ENCODE measurements around the gene C6orf89. TPM values are rescaled to one million over a fixed set of nuclear protein-coding genes. Genes with fewer than 3 reads are reported as not detected.
A peak's percentile ranks its signal among the peaks of the same experiment; 100 is the strongest.

The C6orf89 gene
- total RNA-seq, 2 experiments from 2014 or later: 51.8 to 53.8 TPM

GRCh38 chr6:36844232-36845170 lies 41.3 kb upstream of the C6orf89 start:
- no peaks in the 10 kb centered on the region for H3K36me3 Mint-ChIP-seq (ENCODE audit: low read depth)

GRCh38 chr6:36845233-36845632 lies 40.5 kb upstream of the C6orf89 start:
- Mint-ChIP-seq H3K9me3 (no peaks in the 10 kb centered on the region), H3K36me3 (ENCODE audit: low read depth) (no peaks in the 10 kb centered on the region), H3K27me3 (peaks cover 13% of the 10 kb centered on the region), H3K4me1 (peaks cover 8% of the 10 kb centered on the region), H3K4me3 (no peak overlapping the region), H3K27ac (no peak overlapping the region)
- CTCF ChIA-PET: interaction anchor here (1.7 to 2.4 kb wide), 2 partner anchors 40 to 230 kb away, joined by 6 read pairs; partner anchors contain the start of gene C6orf89
- DNase-seq: no peak
- POLR2A ChIA-PET: no interaction called here

More at GRCh38 chr6:36844232-36845170, 41.3 kb upstream of the C6orf89 start:
- Mint-ChIP-seq H3K27ac (no peak overlapping the region), H3K4me1 (peaks cover 10% of the 10 kb centered on the region), H3K27me3 (peaks cover 17% of the 10 kb centered on the region), H3K4me3 (no peak overlapping the region), H3K9me3 (no peaks in the 10 kb centered on the region)
- POLR2A ChIA-PET: no interaction called here
- CTCF ChIA-PET: interaction anchor here (0.5 to 1.7 kb wide), 2 partner anchors 103 to 229 kb away, joined by 3 to 6 read pairs; no protein-coding TSS in a partner anchor
- DNase-seq: no peak

- no peak for DNase-seq
- Mint-ChIP-seq H3K4me3 (no peak overlapping the region), H3K36me3 (ENCODE audit: low read depth) (peaks cover 8% of the 10 kb centered on the region), H3K27me3 (peaks cover 3% of the 10 kb centered on the region), H3K9me3 (no peaks in the 10 kb centered on the region), H3K4me1 (no peaks in the 10 kb centered on the region), H3K27ac (no peak overlapping the region)
- ChIA-PET CTCF (interaction anchor here (0.8 to 6.8 kb wide), 5 partner anchors 27 to 171 kb away, joined by 4 to 89 read pairs (median 5); partner anchors contain the start of gene C6orf89), POLR2A (no interaction called here)
These were observed 38.6 kb upstream of the C6orf89 start for GRCh38 chr6:36847152-36847551.

GRCh38 chr6:36847991-36848390 lies 37.8 kb upstream of the C6orf89 start:
- ChIA-PET CTCF (interaction anchor here (0.8 to 6.8 kb wide), 4 partner anchors 26 to 170 kb away, joined by 4 to 89 read pairs (median 5); no protein-coding TSS in a partner anchor), POLR2A (interaction anchor here (0.9 kb wide), 1 partner anchor 18 kb away, joined by 5 read pairs; no protein-coding TSS in a partner anchor)
- Mint-ChIP-seq H3K36me3 (ENCODE audit: low read depth) (peaks cover 12% of the 10 kb centered on the region), H3K4me1 (peaks cover under 1% of the 10 kb centered on the region), H3K27me3 (peaks cover 3% of the 10 kb centered on the region), H3K27ac (no peak overlapping the region), H3K9me3 (no peaks in the 10 kb centered on the region), H3K4me3 (no peak overlapping the region)
- no peak for DNase-seq

- H3K4me3 Mint-ChIP-seq: no peak overlapping the region
- POLR2A ChIA-PET: interaction anchor here (0.9 to 5.4 kb wide), 3 partner anchors 11 to 26 kb away, joined by 3 to 24 read pairs (median 5); partner anchors contain the start of gene PPIL1
- no peak overlapping the region for H3K27ac Mint-ChIP-seq
- DNase-seq: no peak
- H3K27me3 Mint-ChIP-seq: peaks cover 3% of the 10 kb centered on the region
- peaks cover 3% of the 10 kb centered on the region for H3K4me1 Mint-ChIP-seq
- peaks cover 17% of the 10 kb centered on the region for H3K36me3 Mint-ChIP-seq (ENCODE audit: low read depth)
- no peaks in the 10 kb centered on the region for H3K9me3 Mint-ChIP-seq
- CTCF ChIA-PET: interaction anchor here (1.0 to 6.8 kb wide), 3 partner anchors 65 to 82 kb away, joined by 4 to 89 read pairs (median 48); no protein-coding TSS in a partner anchor
These were observed 36.9 kb upstream of the C6orf89 start for GRCh38 chr6:36848658-36849441.

GRCh38 chr6:36850021-36850420 lies 35.7 kb upstream of the C6orf89 start:
- ChIA-PET POLR2A (interaction anchor here (5.4 kb wide), 1 partner anchor 25 kb away, joined by 24 read pairs; the partner anchor contains the start of gene PPIL1), CTCF (interaction anchor here (1.0 to 6.8 kb wide), 11 partner anchors 13 to 121 kb away, joined by 3 to 89 read pairs (median 7); no protein-coding TSS in a partner anchor)
- Mint-ChIP-seq H3K36me3 (ENCODE audit: low read depth) (peaks cover 28% of the 10 kb centered on the region), H3K27ac (no peak overlapping the region), H3K4me3 (no peak overlapping the region), H3K4me1 (peaks cover 5% of the 10 kb centered on the region), H3K27me3 (no peaks in the 10 kb centered on the region), H3K9me3 (no peaks in the 10 kb centered on the region)
- no peak for DNase-seq

- peaks cover 34% of the 10 kb centered on the region for H3K36me3 Mint-ChIP-seq (ENCODE audit: low read depth)
- CTCF ChIA-PET: interaction anchor here (0.6 to 6.8 kb wide), 22 partner anchors 8 to 867 kb away, joined by 3 to 89 read pairs (median 4); no protein-coding TSS in a partner anchor
- H3K27me3 Mint-ChIP-seq: no peaks in the 10 kb centered on the region
- H3K4me3 Mint-ChIP-seq: no peak overlapping the region
- no peak overlapping the region for H3K27ac Mint-ChIP-seq
- POLR2A ChIA-PET: interaction anchor here (1.0 to 5.4 kb wide), 5 partner anchors 9 to 82 kb away, joined by 3 to 24 read pairs (median 6); partner anchors contain the start of genes C6orf89 and PPIL1
- peaks cover 5% of the 10 kb centered on the region for H3K4me1 Mint-ChIP-seq
- no peaks in the 10 kb centered on the region for H3K9me3 Mint-ChIP-seq
- DNase-seq: peak; percentile 46
These were observed 34.6 kb upstream of the C6orf89 start for GRCh38 chr6:36851149-36851614.

- POLR2A ChIA-PET: interaction anchor here (0.7 to 5.4 kb wide), 8 partner anchors 9 to 82 kb away, joined by 3 to 24 read pairs (median 4); partner anchors contain the start of genes C6orf89 and PPIL1
These were observed 34.1 kb upstream of the C6orf89 start for GRCh38 chr6:36851626-36852025.

GRCh38 chr6:36852481-36853147 lies 33.1 kb upstream of the C6orf89 start:
- Mint-ChIP-seq H3K4me3 (no peak overlapping the region), H3K9me3 (no peaks in the 10 kb centered on the region), H3K27ac (no peak overlapping the region), H3K4me1 (peaks cover 5% of the 10 kb centered on the region), H3K36me3 (ENCODE audit: low read depth) (peaks cover 43% of the 10 kb centered on the region), H3K27me3 (no peaks in the 10 kb centered on the region)
- DNase-seq: no peak
- ChIA-PET CTCF (interaction anchor here (0.9 to 6.8 kb wide), 18 partner anchors 8 to 363 kb away, joined by 3 to 89 read pairs (median 4); no protein-coding TSS in a partner anchor), POLR2A (interaction anchor here (0.6 to 5.4 kb wide), 11 partner anchors 8 to 133 kb away, joined by 3 to 24 read pairs (median 4); partner anchors contain the start of genes C6orf89, MTCH1 and PPIL1)

More at GRCh38 chr6:36851626-36852025, 34.1 kb upstream of the C6orf89 start:
- Mint-ChIP-seq H3K4me1 (peaks cover 5% of the 10 kb centered on the region), H3K4me3 (no peak overlapping the region), H3K9me3 (no peaks in the 10 kb centered on the region), H3K27ac (no peak overlapping the region), H3K36me3 (ENCODE audit: low read depth) (peaks cover 38% of the 10 kb centered on the region), H3K27me3 (no peaks in the 10 kb centered on the region)
- CTCF ChIA-PET: interaction anchor here (0.6 to 6.8 kb wide), 22 partner anchors 9 to 867 kb away, joined by 3 to 89 read pairs (median 5); no protein-coding TSS in a partner anchor
- no peak for DNase-seq

GRCh38 chr6:36853325-36853724 lies 32.4 kb upstream of the C6orf89 start:
- Mint-ChIP-seq H3K27me3 (no peaks in the 10 kb centered on the region), H3K4me3 (no peak overlapping the region), H3K27ac (no peak overlapping the region), H3K36me3 (ENCODE audit: low read depth) (peaks cover 44% of the 10 kb centered on the region), H3K9me3 (no peaks in the 10 kb centered on the region), H3K4me1 (peaks cover 5% of the 10 kb centered on the region)
- no peak for DNase-seq
- CTCF ChIA-PET: interaction anchor here (0.9 to 6.8 kb wide), 13 partner anchors 8 to 362 kb away, joined by 3 to 89 read pairs (median 6); no protein-coding TSS in a partner anchor
- POLR2A ChIA-PET: interaction anchor here (0.9 to 5.4 kb wide), 6 partner anchors 10 to 133 kb away, joined by 3 to 24 read pairs (median 5); partner anchors contain the start of genes C6orf89, MTCH1 and PPIL1

GRCh38 chr6:36855750-36856149 lies 30.0 kb upstream of the C6orf89 start:
- no peak overlapping the region for H3K27ac Mint-ChIP-seq
- H3K27me3 Mint-ChIP-seq: no peaks in the 10 kb centered on the region
- CTCF ChIA-PET: interaction anchor here (0.6 to 1.4 kb wide), 2 partner anchors 9 to 94 kb away, joined by 3 to 4 read pairs; no protein-coding TSS in a partner anchor
- DNase-seq: no peak
- POLR2A ChIA-PET: no interaction called here
- H3K4me3 Mint-ChIP-seq: no peak overlapping the region
- peaks cover 56% of the 10 kb centered on the region for H3K36me3 Mint-ChIP-seq (ENCODE audit: low read depth)
- no peaks in the 10 kb centered on the region for H3K9me3 Mint-ChIP-seq
- H3K4me1 Mint-ChIP-seq: peaks cover 11% of the 10 kb centered on the region

Data from activated CD4-positive, alpha-beta memory T cell treated with anti-CD3 and anti-CD28 coated beads, Interleukin-2, amount 10 ng/mL, durations not matched to agents 7 days and 5 days (primary cell).